GM19438 (cell line): ENCODE data around the gene NACC2.

Source experiments
- ATAC-seq: cut with Tn5 transposase; IDR thresholded peaks from one replicate; pipeline ENCODE4 v1.9.1; 2021; ENCODE audit warnings: low read depth; ENCODE audit not compliant: unreplicated experiment

Gene NACC2

DNA sequence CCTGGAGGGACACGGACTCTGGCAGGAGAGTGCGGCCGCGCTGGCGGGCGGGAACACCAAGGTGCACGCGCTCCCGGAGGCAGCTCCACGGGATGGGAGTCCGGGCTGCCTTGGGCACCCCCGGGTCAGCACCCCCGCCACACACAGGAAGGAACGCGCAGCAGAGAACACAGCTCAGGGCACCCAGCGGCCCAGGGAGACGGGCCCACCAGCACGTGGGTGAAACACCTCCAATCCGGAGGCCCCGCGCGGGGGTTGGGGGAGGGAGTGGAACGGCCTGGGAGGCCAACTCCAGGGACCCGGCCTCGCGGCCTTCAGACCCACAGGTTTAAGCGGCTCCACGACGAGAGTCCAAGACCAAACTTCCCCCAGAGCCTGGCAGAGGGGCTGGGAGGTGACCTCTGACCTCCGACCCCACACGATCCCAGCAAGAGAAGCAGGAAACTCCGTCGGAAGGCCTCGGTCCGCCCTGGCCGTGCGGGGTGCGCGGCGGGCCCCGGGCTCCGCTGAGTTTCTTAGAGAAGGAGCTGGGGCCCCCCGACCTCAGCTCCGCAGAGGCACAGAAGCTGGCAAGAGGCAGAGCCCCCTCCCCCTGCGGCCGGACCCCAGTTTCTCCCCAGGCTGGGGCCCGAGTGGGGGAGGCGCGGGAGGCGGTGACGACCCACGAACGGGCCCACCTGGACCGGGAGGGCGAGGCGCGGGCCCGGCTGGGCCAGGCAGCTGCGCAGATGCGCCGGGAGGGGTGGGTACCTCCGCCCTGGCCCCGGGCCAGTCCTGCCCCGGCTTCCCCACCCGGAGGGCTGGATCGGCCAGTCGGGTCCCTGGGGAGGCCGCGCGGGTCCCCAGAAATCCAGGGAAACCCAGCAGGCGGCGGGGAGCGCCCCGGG, 851 bp downstream of the NACC2 start:
- ATAC-seq = no peak

DNA sequence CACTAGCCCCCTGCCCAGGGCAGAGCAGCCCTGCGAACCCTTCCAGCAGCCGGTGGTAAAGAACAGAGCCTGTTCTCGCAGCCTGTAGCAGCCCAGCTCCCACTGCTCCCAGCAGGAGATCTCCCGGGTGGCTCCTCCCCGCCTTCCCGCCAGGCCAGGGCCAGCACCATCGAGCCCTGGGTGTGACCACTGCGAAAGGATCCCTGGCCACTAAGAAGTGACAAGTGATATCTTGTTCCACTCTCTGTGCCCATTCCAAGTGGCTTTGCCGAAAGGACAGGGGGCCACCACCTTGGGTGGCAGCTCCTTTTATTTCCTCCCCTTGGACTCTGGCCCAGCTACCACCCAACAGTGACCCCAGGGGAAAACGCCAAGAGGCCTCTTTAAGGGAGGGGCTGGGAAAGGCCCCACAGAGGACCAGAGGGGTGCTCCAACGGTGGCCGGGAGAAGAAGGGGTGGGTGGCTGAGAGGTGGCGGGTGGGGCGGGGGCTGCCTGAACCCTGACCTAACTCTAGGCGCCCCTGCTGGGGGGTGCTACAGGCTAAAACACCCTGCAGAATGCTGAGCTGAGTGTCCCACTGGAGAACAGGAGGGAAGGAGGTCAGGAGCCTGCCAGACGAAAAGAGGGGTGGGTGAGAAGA, 1.6 kb downstream of the NACC2 start:
- ATAC-seq = no peak

DNA sequence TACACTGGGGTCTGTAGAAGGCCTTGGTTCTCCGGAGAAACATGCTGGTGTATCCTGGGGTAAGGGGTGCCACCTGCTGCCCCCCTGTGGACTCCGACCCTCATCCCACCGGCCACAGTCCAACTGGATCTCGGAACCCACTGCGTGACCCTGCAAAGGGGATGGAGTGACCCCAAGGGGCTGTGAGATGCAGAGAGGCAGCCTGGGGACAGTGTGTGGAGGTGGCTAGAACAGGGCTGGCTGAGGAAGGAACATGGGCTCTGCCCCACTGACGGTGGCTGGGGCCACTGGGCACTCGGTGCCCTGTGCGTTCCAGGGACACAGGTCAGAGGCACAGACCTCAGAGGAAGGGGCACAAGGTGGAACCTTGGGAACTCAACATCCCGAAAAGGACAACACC, 2.3 kb downstream of the NACC2 start:
- ATAC-seq = no peak

DNA sequence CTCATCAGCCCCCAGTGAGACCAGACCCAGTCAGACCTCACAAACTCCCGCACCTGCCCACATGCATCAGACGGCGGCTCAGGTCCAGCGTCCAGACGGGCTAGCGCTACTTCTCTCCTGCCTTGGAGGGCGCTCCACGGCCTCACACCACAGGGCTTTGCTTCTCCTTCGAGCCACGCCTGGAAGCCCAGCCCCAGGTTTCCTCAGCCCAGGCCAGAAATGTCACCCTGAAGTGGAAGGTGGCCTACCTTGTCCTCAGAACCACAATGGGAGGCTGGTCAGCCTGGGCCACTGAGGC, 2.8 kb downstream of the NACC2 start:
- ATAC-seq = no peak

DNA sequence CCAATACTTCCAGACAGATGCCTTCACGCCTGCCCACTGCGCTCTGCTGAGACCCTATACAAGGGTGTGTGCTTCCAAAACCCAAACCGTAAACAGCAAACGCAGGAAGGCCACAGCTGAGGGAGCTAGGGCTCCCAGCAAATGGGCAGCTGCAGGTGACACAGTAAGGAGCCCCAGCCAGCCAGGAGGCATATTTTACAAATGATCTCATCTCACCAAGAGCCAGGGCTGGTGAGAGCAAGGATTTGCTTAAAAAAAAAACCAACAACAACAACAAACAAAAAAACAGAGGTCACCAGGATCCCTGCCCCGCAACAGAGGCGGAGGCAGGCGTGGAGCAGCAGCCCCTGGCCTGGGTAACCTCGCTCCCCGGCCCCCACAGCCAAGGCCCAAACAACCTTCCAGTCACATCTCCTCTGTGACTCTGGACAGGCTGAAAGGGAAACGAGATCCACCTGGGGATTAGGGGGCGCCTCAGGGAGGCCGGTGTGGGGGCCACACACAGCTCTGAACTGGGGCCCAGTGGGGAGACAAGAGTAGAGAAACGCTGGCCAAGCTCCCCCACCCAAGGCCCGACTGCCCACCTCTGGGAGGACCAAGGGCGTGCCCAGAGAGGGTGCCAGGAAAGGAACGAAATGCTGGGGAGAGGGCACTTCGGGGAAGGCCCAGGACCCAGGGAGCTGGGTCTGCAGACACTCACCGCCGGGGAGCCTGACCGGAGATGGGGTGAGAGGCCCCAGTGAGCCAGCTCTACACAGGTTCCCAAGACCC, 3.3 kb downstream of the NACC2 start:
- no peak for ATAC-seq

DNA sequence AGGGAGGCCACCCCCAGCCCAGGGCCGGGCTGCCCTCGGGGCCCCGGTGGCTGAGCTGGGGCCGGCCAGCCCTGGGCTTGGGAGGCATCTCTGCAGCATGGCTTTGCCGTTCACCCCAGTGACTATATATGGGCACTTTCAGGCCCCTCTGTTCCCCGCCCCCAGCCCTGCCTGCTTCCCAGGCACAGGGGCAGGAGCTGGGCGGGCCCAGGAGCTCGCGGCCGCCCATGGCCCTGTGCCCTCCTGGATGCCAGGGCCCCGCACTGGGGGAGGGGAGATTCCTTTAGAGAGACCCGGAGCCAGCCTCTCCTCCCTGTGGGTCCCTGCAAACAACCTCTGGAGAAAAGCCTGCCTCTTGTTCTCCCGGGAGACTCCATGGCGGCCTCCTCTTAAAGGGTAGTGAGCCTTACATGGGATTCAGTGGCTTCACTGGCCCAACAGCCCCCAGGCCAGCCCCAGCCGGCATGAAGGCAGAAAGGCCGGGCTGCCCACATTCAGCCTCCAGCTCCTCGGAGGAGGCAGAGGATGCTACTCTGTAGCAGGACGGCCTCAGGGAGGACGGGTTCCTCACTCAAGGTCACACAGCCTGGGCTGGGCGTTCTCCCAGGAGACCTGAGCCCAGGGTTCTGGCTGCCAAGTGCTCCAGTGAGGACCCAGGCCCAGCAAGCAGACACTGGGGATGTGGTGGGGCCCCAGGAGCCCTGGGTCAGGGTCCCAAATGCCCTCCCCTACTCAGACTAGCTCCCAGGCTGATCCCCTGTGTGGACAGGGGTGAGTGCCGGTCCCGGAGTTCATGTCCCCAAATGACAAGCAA, 4.1 kb downstream of the NACC2 start:
- ATAC-seq = no peak

DNA sequence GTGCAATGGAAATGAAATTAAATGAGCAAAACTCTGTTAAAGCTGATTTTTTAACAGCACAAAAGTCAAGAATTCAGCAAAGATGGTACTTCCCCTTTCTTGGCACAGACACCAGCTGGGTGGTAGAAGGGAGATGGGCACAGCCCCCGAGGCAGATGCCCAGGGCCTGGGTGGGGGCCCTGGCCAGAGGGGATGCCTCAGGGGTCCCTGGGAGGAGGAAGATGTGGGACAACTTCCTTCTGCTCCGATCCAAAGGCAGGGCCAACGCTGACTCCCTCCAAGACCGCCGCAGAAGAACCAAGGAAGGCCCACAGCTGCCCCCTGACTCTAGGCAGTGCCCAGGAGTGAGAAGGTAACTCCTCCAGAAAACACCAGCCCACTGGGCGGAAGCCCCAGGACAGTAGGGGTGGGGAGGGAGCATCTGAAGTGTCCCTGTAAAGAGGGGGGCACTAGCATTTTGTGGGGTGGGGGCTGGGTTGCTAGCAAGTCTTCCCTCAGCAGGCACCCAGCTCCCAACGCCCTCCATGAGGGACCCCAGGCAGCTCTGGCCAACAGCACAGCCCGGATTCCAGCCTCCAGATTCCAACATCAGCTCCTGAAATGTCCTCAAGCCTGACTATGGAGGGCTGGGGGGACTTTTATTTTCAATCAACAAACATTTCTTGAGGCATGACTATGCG, 4.9 kb downstream of the NACC2 start:
- ATAC-seq = no peak

DNA sequence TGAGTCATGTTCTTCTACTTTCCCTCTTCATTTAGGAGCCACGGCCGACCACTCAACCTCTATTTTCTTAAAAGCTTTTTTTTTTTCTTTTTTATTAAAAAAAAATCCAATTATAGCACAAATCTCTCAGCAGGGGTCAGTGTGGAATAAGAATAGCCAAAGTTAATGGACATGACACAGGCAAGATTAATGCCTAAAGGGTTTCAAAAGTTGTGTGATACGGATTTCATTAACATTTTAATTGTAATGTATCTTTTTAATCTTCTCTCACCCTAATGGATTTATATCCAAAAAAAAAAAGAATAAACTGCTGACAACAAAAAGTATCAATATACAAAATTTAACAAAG, 5.4 kb downstream of the NACC2 start:
- ATAC-seq = no peak

DNA sequence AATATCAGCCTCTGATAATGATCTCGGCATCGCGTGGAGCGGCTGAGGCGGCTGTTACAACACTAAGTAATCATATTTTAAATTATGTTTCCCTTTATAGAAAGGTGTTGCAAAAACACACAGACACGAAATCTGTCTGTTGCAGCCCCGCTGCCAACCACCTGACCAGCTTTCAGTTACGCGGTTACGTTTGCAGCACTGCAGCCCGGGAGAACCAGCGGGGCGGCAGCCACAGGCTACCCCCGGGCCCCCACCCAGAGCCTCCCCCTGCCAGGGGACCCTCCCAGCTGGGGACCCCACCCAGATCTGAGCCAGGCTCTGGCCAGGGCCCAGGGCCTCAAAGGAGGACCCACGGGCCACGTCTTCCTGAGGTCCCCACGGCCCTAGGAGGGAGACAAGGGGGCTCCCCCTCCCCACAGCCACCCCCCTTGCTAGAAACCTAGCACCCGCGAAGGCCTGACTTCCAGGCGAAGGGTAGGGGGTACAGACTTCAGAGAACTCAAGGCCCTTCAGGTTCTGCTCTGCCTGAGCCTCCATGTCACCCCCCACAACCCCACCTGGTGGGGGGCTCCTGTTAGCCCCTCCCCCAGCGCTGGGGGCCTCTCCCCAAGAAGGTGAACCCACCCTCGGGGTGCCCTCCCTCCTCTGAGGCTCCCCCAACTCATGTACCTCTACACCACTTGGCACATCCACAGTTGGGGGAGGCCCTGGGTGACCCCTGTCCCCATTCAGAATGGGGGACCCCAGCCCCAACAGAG, 6.0 kb downstream of the NACC2 start:
- no peak for ATAC-seq

DNA sequence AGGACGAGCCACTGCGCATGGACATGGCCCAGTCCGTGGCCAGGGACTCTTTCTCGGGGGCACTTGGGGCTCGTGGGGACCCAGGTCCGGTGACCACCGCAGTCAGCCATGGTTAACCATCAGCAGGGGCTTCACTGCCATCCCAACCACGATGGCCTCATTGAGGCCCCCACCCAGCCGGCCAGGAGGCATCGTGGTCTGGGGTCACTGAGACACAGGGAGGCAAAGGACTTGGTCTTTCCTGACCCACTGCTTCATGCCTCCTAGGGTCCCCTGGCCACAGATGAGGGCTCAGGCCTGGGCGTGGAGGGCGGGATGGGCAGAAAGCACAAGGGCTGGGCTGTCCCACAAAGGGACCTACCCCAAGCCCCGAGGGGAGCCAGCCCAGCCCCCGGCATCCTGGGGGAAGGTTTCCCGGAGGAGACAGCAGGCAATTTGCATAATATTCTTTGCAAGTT, 6.6 kb downstream of the NACC2 start:
- no peak for ATAC-seq

DNA sequence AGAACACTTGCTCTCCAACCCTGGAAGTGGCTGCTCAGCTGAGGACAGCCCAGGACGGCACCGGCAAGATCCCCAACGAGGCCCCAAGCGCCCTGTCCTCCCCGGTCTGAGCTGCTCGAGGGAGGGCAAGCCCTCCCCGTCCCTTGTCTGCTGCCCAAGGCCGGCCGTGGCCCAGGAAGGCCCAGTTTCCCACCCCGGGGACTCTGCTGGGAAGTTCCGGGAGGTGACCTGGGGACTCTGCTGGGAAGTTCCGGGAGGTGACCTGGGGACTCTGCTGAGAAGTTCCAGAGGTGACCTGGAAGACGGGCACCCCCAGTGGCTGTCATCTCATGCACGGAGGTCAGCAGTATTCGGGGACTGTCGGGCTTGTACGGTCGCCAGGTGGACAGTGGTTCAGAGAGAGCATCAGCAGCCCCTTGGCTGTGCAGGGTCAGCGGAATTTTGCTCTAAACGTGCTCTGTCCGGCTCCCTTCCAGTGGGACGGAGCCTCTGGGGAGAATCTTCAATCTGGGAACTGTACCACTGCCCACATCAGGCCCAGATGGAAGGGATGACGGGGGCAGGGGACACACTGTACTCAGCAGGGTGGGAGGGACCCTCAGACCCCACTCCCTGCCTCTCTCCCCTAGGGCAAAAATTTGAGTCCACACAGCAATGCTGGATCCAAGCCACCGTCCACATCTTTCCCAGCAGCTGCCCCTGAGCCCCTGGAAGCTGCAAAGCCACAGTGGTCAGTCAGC, 7.2 kb downstream of the NACC2 start:
- no peak for ATAC-seq

DNA sequence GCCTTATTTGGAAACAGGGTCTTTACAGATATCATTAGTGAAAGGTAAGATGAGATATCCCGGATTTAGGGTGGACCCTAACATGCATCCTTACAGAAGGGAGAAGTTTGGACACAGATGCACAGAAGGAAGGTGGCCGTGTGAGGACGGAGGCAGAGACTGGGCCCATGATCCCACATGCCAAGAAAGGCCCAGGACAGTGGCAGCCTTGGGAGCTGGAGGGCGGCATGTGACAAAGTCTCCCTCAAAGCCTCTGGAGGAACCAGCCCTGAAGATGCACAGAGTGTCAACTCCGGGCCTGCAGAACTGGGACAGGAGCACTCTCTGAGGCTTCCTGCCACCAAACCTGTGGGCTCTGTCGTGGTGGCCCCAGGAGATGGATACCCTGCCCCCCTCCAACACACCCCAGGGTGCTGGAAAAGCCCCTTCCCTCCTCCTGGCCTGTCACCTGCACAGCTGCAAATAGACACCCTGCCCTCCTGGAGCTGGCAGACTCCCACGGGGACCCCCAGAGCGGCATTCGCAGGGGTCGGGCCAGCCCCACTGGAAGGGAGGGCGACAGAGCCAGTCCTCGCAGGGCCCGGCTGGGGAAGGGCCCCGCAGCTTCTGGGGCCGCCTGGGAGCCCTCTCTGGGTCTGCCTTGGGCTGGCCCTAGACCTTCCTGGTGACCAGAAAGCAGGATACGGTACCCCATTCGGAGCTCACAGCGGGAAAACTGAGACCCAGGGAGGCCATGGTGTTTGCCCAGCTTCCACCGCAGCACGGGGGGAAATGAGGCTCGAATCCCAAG, 7.9 kb downstream of the NACC2 start:
- no peak for ATAC-seq

DNA sequence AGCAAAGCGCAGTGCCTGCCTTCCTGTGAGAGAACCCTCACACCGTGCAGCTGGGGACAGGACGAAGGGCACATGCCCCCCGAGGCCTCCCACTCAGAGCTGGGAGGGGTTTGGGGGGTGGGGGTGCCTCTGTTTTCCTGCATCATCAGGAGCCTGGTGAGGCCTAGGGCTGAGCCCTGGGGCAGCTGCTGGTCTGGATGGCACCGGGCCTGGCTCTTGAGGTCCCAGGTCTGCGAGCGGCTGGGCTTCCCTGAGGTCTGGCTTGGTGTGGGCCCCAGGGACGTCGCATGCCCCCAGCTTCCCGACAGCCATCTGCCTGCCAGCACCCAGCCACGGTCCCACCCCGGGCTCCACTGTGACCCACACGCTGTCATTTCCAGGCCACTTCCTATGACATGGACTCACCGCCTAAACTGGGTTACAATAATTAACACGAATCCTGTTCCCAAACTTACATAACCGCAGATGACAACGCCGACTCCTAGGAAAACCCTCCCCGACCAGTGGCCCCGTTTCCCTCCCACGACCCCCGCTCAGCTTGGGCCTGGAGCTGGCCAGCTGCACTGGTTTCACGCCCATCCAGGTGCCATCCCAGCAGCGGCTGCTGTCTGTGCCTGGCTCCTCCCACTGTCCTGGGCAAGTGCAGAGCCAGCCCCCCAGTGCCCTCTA, 8.7 kb downstream of the NACC2 start:
- no peak for ATAC-seq

DNA sequence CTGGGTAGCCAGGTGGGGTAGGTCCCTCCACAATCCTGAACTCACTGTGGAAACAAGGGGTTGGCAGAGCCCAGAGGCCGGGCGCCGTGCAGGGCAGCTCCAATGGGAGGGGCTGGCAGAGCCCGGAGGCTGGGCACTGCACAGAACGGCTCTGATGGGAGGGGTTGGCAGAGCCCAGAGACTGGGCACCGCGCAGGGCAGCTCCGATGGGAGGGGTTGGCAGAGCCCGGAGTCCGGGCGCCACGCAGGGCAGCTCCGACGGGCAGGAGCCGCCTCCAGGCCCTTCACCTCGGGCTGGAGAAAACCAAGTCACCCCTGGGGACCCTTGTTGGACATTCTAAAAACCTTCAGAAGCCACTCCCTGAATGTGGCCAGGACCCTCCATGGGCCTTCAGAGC, 9.3 kb downstream of the NACC2 start:
- no peak for ATAC-seq

DNA sequence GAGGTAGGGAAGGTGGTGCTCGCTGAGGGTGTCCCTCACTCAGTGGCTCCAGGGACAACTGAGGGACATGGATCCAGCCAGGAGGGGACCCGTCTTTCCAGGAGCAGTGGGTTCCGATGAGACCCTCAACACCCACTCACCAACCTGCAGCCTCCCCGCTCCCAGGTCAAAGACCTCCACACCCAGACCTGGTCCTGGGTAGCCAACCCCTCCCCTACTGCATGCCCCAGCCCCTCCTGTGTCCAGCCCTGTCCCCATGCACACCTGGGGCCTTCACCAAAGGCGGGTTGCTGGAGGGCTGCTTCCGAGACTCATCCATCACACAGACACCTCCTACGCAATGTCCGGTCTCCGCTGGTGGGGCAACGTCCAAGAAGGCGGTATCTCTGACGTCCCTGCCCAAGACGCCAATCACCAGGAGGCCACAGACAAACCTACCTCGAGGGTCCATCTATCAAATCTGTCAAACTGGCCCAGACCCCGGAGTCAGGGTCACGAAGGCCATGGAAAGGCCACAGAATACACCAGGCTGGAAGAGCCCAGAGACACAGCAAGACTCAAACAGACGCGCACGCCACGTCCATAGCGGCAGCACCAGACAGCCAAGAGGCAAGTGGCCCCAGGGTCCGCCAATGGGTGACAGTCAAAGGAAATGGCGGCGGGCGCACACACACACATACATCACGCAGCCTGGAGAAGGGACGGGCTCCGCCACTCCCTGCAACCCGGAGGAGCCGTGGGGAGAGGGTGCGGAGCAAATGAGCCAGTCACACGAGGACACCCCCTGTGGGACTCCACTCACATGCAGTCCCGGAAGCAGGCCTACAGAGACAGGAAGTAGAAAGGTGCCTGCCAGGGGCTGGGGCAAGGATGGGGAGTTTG, 10.8 kb downstream of the NACC2 start:
- ATAC-seq = no peak

DNA sequence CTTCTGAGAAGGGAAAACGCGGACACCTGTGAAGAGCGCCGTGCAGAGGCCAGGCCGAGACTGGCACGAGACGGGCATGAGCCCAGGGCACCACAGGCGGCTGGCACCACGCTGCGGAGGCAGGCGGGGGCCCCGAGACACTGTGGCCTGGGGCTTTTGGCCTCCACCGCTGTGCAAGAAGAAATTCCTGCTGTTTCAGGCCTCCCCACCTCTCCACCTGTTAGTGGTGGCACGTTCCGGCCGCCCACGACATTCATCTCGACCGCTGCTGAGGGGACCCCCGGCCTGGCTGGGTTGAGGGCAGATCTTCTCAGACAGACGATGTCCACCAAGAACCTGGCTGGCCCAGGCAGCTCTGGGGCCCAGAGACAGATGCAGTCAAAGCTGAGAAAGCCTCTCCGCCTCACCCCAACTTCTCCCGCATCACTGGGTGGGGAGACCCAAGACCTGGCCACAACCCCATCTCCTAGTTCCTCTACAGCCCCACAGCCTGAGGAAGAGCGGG, 11.5 kb downstream of the NACC2 start:
- ATAC-seq = no peak
